ENCODE measurements around the gene RFT1.
A peak's percentile ranks its signal among the peaks of the same experiment; 100 is the strongest.

The RFT1 gene

GRCh38 chr3:53171827-53172505 lies 41.7 kb upstream of the RFT1 start:
- Histone ChIP-seq H3K27ac (ENCODE audit: low read length) (no peak overlapping the region), H2AFZ (ENCODE audit: low read length) (no peak overlapping the region), H3K36me3 (replicated peaks; ENCODE audit: insufficient read depth, low read length) (no peaks in the 10 kb centered on the region), H3K9ac (ENCODE audit: low read length) (no peak overlapping the region), H4K20me1 (ENCODE audit: insufficient read depth, low read length) (no peaks in the 10 kb centered on the region), H3K4me1 (ENCODE audit: low read length) (peaks cover 59% of the 10 kb centered on the region), H3K9me3 (replicated peaks; ENCODE audit: insufficient read depth, low read length) (no peaks in the 10 kb centered on the region), H3K4me3 (ENCODE audit: low read length) (no peak overlapping the region), H3K79me2 (ENCODE audit: low read length) (peaks cover 65% of the 10 kb centered on the region), H3F3A (ENCODE audit: insufficient read depth, low read length) (peaks cover 14% of the 10 kb centered on the region), H3K4me2 (ENCODE audit: low read depth, low read length) (no peak overlapping the region), H3K27me3 (replicated peaks; ENCODE audit: insufficient read depth, low read length) (no peaks in the 10 kb centered on the region), H3K9me2 (replicated peaks; ENCODE audit: insufficient read depth, low read length) (no peaks in the 10 kb centered on the region)
- no peak for DNase-seq
- no peak for TF ChIP-seq EZH2phosphoT487 (IDR thresholded peaks at IDR 0.05; ENCODE audit: low read length)
- no peak for TF ChIP-seq CTCF (IDR thresholded peaks at IDR 0.05; ENCODE audit: low read length)
- TF ChIP-seq EZH2 (optimal IDR thresholded peaks at IDR 0.05; ENCODE audit: low read depth, low read length), result no peak

- Histone ChIP-seq H3K9me3 (replicated peaks; ENCODE audit: insufficient read depth, low read length) (no peaks in the 10 kb centered on the region), H2AFZ (ENCODE audit: low read length) (no peak overlapping the region), H3K9ac (ENCODE audit: low read length) (peak overlapping the region; percentile 41; the same call in 1 of the 2 replicates), H3K4me2 (ENCODE audit: low read depth, low read length) (peak overlapping the region; percentile 54), H3K4me3 (ENCODE audit: low read length) (no peak overlapping the region), H3F3A (ENCODE audit: insufficient read depth, low read length) (peaks cover 14% of the 10 kb centered on the region), H3K36me3 (replicated peaks; ENCODE audit: insufficient read depth, low read length) (no peaks in the 10 kb centered on the region), H3K79me2 (ENCODE audit: low read length) (peaks cover 69% of the 10 kb centered on the region), H3K27me3 (replicated peaks; ENCODE audit: insufficient read depth, low read length) (no peaks in the 10 kb centered on the region), H3K4me1 (ENCODE audit: low read length) (peaks cover 64% of the 10 kb centered on the region), H3K27ac (ENCODE audit: low read length) (peak overlapping the region; percentile 78; the same call in 1 of the 2 replicates), H4K20me1 (ENCODE audit: insufficient read depth, low read length) (no peaks in the 10 kb centered on the region), H3K9me2 (replicated peaks; ENCODE audit: insufficient read depth, low read length) (no peaks in the 10 kb centered on the region)
- no peak for TF ChIP-seq CTCF (IDR thresholded peaks at IDR 0.05; ENCODE audit: low read length)
- TF ChIP-seq EZH2 (optimal IDR thresholded peaks at IDR 0.05; ENCODE audit: low read depth, low read length), result no peak
- TF ChIP-seq EZH2phosphoT487 (IDR thresholded peaks at IDR 0.05; ENCODE audit: low read length), result no peak
- DNase-seq, result no peak
These were observed 40.8 kb upstream of the RFT1 start for GRCh38 chr3:53171064-53171418.

- Histone ChIP-seq H2AFZ (ENCODE audit: low read length) (peak overlapping the region; percentile 59), H3K9ac (ENCODE audit: low read length) (peak overlapping the region; percentile 41; the same call in 1 of the 2 replicates), H3K9me2 (replicated peaks; ENCODE audit: insufficient read depth, low read length) (no peaks in the 10 kb centered on the region), H3F3A (ENCODE audit: insufficient read depth, low read length) (peaks cover 14% of the 10 kb centered on the region), H3K9me3 (replicated peaks; ENCODE audit: insufficient read depth, low read length) (no peaks in the 10 kb centered on the region), H3K4me1 (ENCODE audit: low read length) (peaks cover 64% of the 10 kb centered on the region), H3K79me2 (ENCODE audit: low read length) (peaks cover 69% of the 10 kb centered on the region), H3K4me2 (ENCODE audit: low read depth, low read length) (peak overlapping the region; percentile 54), H3K27ac (ENCODE audit: low read length) (peak overlapping the region; percentile 78), H3K36me3 (replicated peaks; ENCODE audit: insufficient read depth, low read length) (no peaks in the 10 kb centered on the region), H3K27me3 (replicated peaks; ENCODE audit: insufficient read depth, low read length) (no peaks in the 10 kb centered on the region), H4K20me1 (ENCODE audit: insufficient read depth, low read length) (no peaks in the 10 kb centered on the region), H3K4me3 (ENCODE audit: low read length) (peak overlapping the region; percentile 9; the same call in 1 of the 2 replicates)
- DNase-seq, result peak; percentile 93
- TF ChIP-seq CTCF (IDR thresholded peaks at IDR 0.05; ENCODE audit: low read length), result no peak
- no peak for TF ChIP-seq EZH2 (optimal IDR thresholded peaks at IDR 0.05; ENCODE audit: low read depth, low read length)
- TF ChIP-seq EZH2phosphoT487 (IDR thresholded peaks at IDR 0.05; ENCODE audit: low read length), result no peak
These were observed 40.3 kb upstream of the RFT1 start for GRCh38 chr3:53170325-53171063.
